Hepatocyte (in vitro differentiated cells): ENCODE data around the gene GALE. TPM values are rescaled to one million over a fixed set of nuclear protein-coding genes. Genes with fewer than 3 reads are reported as not detected.

Experiments used
- DNase-seq: peaks from one replicate; pipeline ENCODE4 v3.0.0-alpha.2; 2016; ENCODE audit warnings: low spot score
- H2AFZ ChIP-seq: fragments of 200-600 bp; sonication (generic); 2 replicates; pipeline ENCODE4 v1.6.0; 2016; ENCODE audit warnings: antibody characterized with exemption, mild to moderate bottlenecking
- H3K27ac ChIP-seq: fragments of 200-600 bp; sonication (generic); 2 replicates; pipeline ENCODE4 v1.5.1; 2016; ENCODE audit warnings: mild to moderate bottlenecking
- H3K27me3 ChIP-seq: fragments of 200-600 bp; sonication (generic); 2 replicates; pipeline ENCODE4 v1.6.1; 2016
- H3K36me3 ChIP-seq: fragments of 200-600 bp; sonication (generic); replicated peaks from 2 replicates; pipeline ENCODE4 v1.5.1; 2016; ENCODE audit warnings: low read depth; ENCODE audit not compliant: insufficient read depth
- H3K4me1 ChIP-seq: fragments of 200-600 bp; sonication (generic); 2 replicates; pipeline ENCODE4 v1.5.1; 2016; ENCODE audit warnings: mild to moderate bottlenecking, moderate library complexity; ENCODE audit not compliant: insufficient read depth
- H3K4me2 ChIP-seq: fragments of 200-600 bp; sonication (generic); 2 replicates; pipeline ENCODE4 v1.6.0; 2016
- H3K4me3 ChIP-seq: fragments of 200-600 bp; sonication (generic); 2 replicates; pipeline ENCODE4 v1.5.1; 2016; ENCODE audit warnings: mild to moderate bottlenecking
- H3K79me2 ChIP-seq: fragments of 200-600 bp; sonication (generic); 2 replicates; pipeline ENCODE4 v1.6.0; 2017; ENCODE audit warnings: mild to moderate bottlenecking
- H3K9me2 ChIP-seq: fragments of 200-600 bp; sonication (generic); replicated peaks from 2 replicates; pipeline ENCODE4 v1.6.0; 2017; ENCODE audit warnings: mild to moderate bottlenecking; ENCODE audit not compliant: insufficient read depth
- H3K9me3 ChIP-seq: fragments of 200-600 bp; sonication (generic); 2 replicates; pipeline ENCODE4 v1.5.1; 2016; ENCODE audit warnings: low read depth, mild to moderate bottlenecking
- H4K20me1 ChIP-seq: fragments of 200-600 bp; sonication (generic); 2 replicates; pipeline ENCODE4 v1.6.0; 2016; ENCODE audit warnings: mild to moderate bottlenecking; ENCODE audit not compliant: insufficient read depth, poor library complexity, severe bottlenecking
- EZH2 ChIP-seq: fragments of 200-600 bp; sonication (generic); IDR thresholded peaks from 2 replicates; pipeline ENCODE4 v1.6.1; 2016; ENCODE audit warnings: antibody characterized with exemption, mild to moderate bottlenecking, borderline replicate concordance
- EZH2phosphoT487 ChIP-seq: fragments of 200-600 bp; sonication (generic); IDR thresholded peaks from one replicate; pipeline ENCODE4 v1.6.1; 2018; ENCODE audit warnings: antibody characterized with exemption, mild to moderate bottlenecking, low read depth, moderate library complexity; ENCODE audit not compliant: unreplicated experiment, severe bottlenecking
- WGBS: methylation state at CpG from one replicate; pipeline ENCODE4 v1.1.6; 2016; ENCODE audit warnings: low lambda C conversion rate; ENCODE audit errors: missing lambda C conversion rate; 5-methylcytosine and 5-hydroxymethylcytosine counted together
- polyA plus RNA-seq: library from polyadenylated mRNA; unstranded; fragments of >200 nt; fragmentation: Nextera tagmentation; extraction: Ambion mirVana; gene quantifications from 2 replicates; pipeline ENCODE4 v1.2.1, GENCODE V29; 2016
- total RNA-seq: library from RNA; depleted of rRNA; stranded (reverse); fragments of >200 nt; gene quantifications from 2 replicates; pipeline ENCODE4 v1.2.3, GENCODE V29; 2014
- TF ChIP-seq, protein P1 (sequence below): fragments of 200-600 bp; sonication (generic); IDR thresholded peaks from 2 replicates; pipeline ENCODE4 v1.5.1; 2016; ENCODE audit warnings: antibody characterized with exemption, mild to moderate bottlenecking; ENCODE audit not compliant: poor library complexity

Gene GALE
- total and polyA plus RNA-seq, 2 experiments from 2014 or later = 89.9 to 114 TPM

DNA sequence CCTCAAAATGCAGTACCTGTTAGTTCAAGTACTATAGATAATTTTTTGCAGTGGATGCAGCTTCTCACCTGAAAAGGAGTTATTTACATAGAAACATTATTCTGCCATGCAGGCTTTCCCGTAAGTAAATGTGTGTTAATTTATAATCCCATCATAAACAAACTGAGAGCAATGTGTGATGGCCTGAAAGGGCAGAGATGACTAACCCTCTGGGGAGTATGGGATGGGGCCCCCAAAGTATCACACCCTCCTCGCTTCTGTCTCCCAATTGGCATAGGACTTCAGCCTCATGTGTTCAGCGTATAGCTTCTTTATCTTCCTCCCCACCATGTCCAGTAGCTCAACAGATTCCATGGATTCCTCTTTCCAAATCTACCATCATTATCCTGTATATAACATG, 17.1 kb upstream of the GALE start:
- peaks cover 3% of the 10 kb centered on the region for H3K79me2 ChIP-seq
- whole genome bisulfite sequencing = 86% methylated on average over 3 of the region's 3 CpGs

DNA sequence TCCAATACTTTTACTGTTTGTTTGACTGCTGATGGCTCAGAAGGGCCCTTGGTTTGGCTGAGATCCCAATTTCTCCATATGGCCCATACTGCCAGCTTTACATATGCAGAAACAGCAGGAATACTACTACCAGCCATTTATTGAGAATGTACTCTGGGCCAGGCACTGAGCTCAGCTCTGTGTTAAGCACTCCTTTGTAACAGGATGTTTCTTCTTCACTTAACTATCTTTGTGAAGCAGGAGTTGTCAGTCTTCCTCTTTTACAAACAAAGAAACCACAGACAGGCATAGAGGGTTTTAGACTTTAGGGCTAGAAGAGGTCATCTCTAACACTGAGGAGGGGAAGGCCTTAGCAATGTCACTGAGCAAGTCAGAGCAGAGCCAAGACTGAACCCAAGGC, 16.4 kb upstream of the GALE start:
- H3K9me3 ChIP-seq = no peaks in the 10 kb centered on the region
- TF ChIP-seq EZH2phosphoT487 = no peak
- TF ChIP-seq EZH2 = no peak
- TF ChIP-seq, protein P1, sequence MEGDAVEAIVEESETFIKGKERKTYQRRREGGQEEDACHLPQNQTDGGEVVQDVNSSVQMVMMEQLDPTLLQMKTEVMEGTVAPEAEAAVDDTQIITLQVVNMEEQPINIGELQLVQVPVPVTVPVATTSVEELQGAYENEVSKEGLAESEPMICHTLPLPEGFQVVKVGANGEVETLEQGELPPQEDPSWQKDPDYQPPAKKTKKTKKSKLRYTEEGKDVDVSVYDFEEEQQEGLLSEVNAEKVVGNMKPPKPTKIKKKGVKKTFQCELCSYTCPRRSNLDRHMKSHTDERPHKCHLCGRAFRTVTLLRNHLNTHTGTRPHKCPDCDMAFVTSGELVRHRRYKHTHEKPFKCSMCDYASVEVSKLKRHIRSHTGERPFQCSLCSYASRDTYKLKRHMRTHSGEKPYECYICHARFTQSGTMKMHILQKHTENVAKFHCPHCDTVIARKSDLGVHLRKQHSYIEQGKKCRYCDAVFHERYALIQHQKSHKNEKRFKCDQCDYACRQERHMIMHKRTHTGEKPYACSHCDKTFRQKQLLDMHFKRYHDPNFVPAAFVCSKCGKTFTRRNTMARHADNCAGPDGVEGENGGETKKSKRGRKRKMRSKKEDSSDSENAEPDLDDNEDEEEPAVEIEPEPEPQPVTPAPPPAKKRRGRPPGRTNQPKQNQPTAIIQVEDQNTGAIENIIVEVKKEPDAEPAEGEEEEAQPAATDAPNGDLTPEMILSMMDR = no peak
- H3K4me3 ChIP-seq = no peak overlapping the region
- H3K9me2 ChIP-seq = no peaks in the 10 kb centered on the region
- no peak overlapping the region for H2AFZ ChIP-seq
- no peaks in the 10 kb centered on the region for H3K27me3 ChIP-seq
- no peaks in the 10 kb centered on the region for H3K4me1 ChIP-seq
- H3K36me3 ChIP-seq = no peaks in the 10 kb centered on the region
- H3K4me2 ChIP-seq = no peak overlapping the region
- H3K27ac ChIP-seq = no peak overlapping the region
- DNase-seq = no peak
- no peaks in the 10 kb centered on the region for H4K20me1 ChIP-seq
- peaks cover 2% of the 10 kb centered on the region for H3K79me2 ChIP-seq

More for the DNA sequence above, 17.1 kb upstream of the GALE start:
- no peaks in the 10 kb centered on the region for H3K4me1 ChIP-seq
- no peak overlapping the region for H3K27ac ChIP-seq
- H3K9me2 ChIP-seq = no peaks in the 10 kb centered on the region
- no peaks in the 10 kb centered on the region for H3K36me3 ChIP-seq
- no peak overlapping the region for H3K4me2 ChIP-seq
- TF ChIP-seq, protein P1 = no peak
- TF ChIP-seq EZH2phosphoT487 (no peak), EZH2 (no peak)
- DNase-seq = no peak
- no peak overlapping the region for H2AFZ ChIP-seq
- no peaks in the 10 kb centered on the region for H3K27me3 ChIP-seq
- no peaks in the 10 kb centered on the region for H3K9me3 ChIP-seq
- no peaks in the 10 kb centered on the region for H4K20me1 ChIP-seq
- H3K4me3 ChIP-seq = no peak overlapping the region

DNA sequence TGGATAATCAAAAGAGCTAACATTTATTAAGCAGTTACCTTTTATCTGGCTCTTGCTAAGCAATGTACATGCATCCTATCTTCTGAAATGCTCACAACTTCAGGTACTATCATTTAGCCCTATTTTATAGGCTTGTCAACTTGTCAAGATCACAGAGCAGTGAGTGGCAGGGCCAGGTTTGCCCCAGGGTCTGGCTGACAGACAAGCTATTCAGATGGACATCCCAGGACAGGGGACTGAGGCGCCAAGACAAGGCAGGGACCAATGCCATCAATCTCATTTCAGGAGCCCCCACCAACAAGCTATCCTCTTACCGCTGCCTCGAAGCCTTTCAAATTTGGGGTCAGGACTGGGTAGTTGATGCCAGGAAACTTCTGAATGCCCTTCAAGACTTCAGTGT, 15.8 kb upstream of the GALE start:
- no peak for DNase-seq
- no peaks in the 10 kb centered on the region for H3K9me3 ChIP-seq
- H3K79me2 ChIP-seq = peaks cover 2% of the 10 kb centered on the region
- H2AFZ ChIP-seq = no peak overlapping the region
- no peaks in the 10 kb centered on the region for H3K9me2 ChIP-seq
- TF ChIP-seq, protein P1 = no peak
- no peaks in the 10 kb centered on the region for H3K4me1 ChIP-seq
- no peaks in the 10 kb centered on the region for H4K20me1 ChIP-seq
- no peak overlapping the region for H3K4me3 ChIP-seq
- WGBS = 96% methylated on average over 3 of the region's 3 CpGs
- H3K36me3 ChIP-seq = no peaks in the 10 kb centered on the region
- H3K27ac ChIP-seq = no peak overlapping the region
- H3K27me3 ChIP-seq = no peaks in the 10 kb centered on the region
- H3K4me2 ChIP-seq = no peak overlapping the region

DNA sequence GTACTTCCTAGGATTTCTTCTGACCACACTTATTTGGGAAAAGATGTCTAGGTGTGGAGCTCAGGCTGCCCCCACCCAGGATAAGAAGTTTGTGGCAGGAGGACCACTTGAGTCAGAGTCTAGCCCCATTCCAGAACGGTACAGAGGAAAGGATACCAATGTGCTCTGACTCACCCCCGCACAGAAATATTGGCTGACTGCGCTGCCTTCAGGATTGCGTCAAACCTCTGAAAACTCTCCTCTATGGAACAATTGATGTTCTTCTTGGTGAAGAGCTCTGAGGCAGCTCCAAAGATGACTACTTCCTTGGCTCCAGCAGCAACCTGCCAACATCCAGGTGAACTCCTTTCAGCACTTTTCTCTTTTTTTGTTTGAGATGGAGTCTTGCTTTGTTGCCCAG, 13.5 kb upstream of the GALE start:
- Histone ChIP-seq H2AFZ (no peak overlapping the region), H3K27ac (no peak overlapping the region), H3K36me3 (no peaks in the 10 kb centered on the region), H3K4me2 (no peak overlapping the region), H3K27me3 (no peaks in the 10 kb centered on the region), H3K9me3 (no peaks in the 10 kb centered on the region), H3K4me1 (peaks cover 6% of the 10 kb centered on the region), H4K20me1 (no peaks in the 10 kb centered on the region), H3K79me2 (no peaks in the 10 kb centered on the region), H3K4me3 (no peak overlapping the region), H3K9me2 (no peaks in the 10 kb centered on the region)
- WGBS = 100% methylated on average over 4 of the region's 4 CpGs
- no peak for DNase-seq
- TF ChIP-seq, protein P1 = no peak
- no peak for TF ChIP-seq EZH2phosphoT487
- no peak for TF ChIP-seq EZH2
